Progenitor cell of endocrine pancreas (in vitro differentiated cells): ENCODE data around the gene STK35. TPM values are rescaled to one million over a fixed set of nuclear protein-coding genes. Genes with fewer than 3 reads are reported as not detected.

ENCODE experiments used
- DNase-seq: peaks from one replicate; pipeline ENCODE4 v3.0.0; 2021; ENCODE audit warnings: low spot score; ENCODE audit not compliant: unreplicated experiment
- H3K27ac Mint-ChIP-seq: 2 replicates; pipeline ENCODE4 v1.8.0; 2021; ENCODE audit warnings: mild to moderate bottlenecking, moderate library complexity, mixed read lengths
- H3K27me3 Mint-ChIP-seq: 2 replicates; pipeline ENCODE4 v1.8.0; 2021; ENCODE audit warnings: mixed read lengths
- H3K36me3 Mint-ChIP-seq: 2 replicates; pipeline ENCODE4 v1.8.0; 2022; ENCODE audit warnings: mixed read lengths; ENCODE audit not compliant: insufficient read depth
- H3K4me1 Mint-ChIP-seq: 2 replicates; pipeline ENCODE4 v1.8.0; 2021; ENCODE audit warnings: low read depth, mixed read lengths
- H3K4me3 Mint-ChIP-seq: 2 replicates; pipeline ENCODE4 v1.8.0; 2021; ENCODE audit warnings: low read depth, mild to moderate bottlenecking, moderate library complexity, mixed read lengths
- H3K9me3 Mint-ChIP-seq: 2 replicates; pipeline ENCODE4 v1.8.0; 2021; ENCODE audit warnings: low read depth, mixed read lengths
- CTCF ChIP-seq: fragments of 200-600 bp; sonication (generic); IDR thresholded peaks from one replicate; pipeline ENCODE4 v1.5.0; 2021; ENCODE audit warnings: antibody characterized with exemption, mild to moderate bottlenecking; ENCODE audit not compliant: unreplicated experiment
- total RNA-seq: library from RNA; stranded (reverse); gene quantifications from 2 replicates; pipeline ENCODE4 v1.2.1, GENCODE V29; 2021

The STK35 gene
- total RNA-seq, 1 donor from 2014 or later = 41.9 TPM

- Mint-ChIP-seq H3K27me3 (peaks cover 13% of the 10 kb centered on the region), H3K9me3 (no peaks in the 10 kb centered on the region), H3K36me3 (no peaks in the 10 kb centered on the region), H3K4me1 (no peaks in the 10 kb centered on the region), H3K27ac (no peak overlapping the region), H3K4me3 (no peak overlapping the region)
- no peak for TF ChIP-seq CTCF
- DNase-seq = no peak
Measured at GRCh38 chr20:2162823-2163166, 61.2 kb downstream of the STK35 start.

GRCh38 chr20:2163312-2163711, 61.7 kb downstream of the STK35 start:
- Mint-ChIP-seq H3K36me3 (no peaks in the 10 kb centered on the region), H3K4me1 (no peaks in the 10 kb centered on the region), H3K27me3 (peaks cover 13% of the 10 kb centered on the region), H3K27ac (no peak overlapping the region), H3K4me3 (no peak overlapping the region), H3K9me3 (no peaks in the 10 kb centered on the region)
- TF ChIP-seq CTCF = no peak
- DNase-seq = no peak

- DNase-seq = no peak
- Mint-ChIP-seq H3K36me3 (no peaks in the 10 kb centered on the region), H3K27me3 (peaks cover 13% of the 10 kb centered on the region), H3K27ac (no peak overlapping the region), H3K4me1 (no peaks in the 10 kb centered on the region), H3K9me3 (no peaks in the 10 kb centered on the region), H3K4me3 (no peak overlapping the region)
- TF ChIP-seq CTCF = no peak
Measured at GRCh38 chr20:2163757-2164156, 62.1 kb downstream of the STK35 start.

- Mint-ChIP-seq H3K4me3 (no peak overlapping the region), H3K4me1 (no peaks in the 10 kb centered on the region), H3K27me3 (peaks cover 13% of the 10 kb centered on the region), H3K9me3 (no peaks in the 10 kb centered on the region), H3K36me3 (no peaks in the 10 kb centered on the region), H3K27ac (no peak overlapping the region)
- no peak for TF ChIP-seq CTCF
- no peak for DNase-seq
Measured at GRCh38 chr20:2164421-2164820, 62.8 kb downstream of the STK35 start.

- Mint-ChIP-seq H3K36me3 (no peaks in the 10 kb centered on the region), H3K27ac (no peak overlapping the region), H3K4me3 (no peak overlapping the region), H3K4me1 (no peaks in the 10 kb centered on the region), H3K27me3 (peaks cover 13% of the 10 kb centered on the region), H3K9me3 (no peaks in the 10 kb centered on the region)
- DNase-seq = no peak
- no peak for TF ChIP-seq CTCF
Measured at GRCh38 chr20:2164966-2165365, 63.3 kb downstream of the STK35 start.
